Measurements from ENCODE around the gene ARHGEF7. TPM values are rescaled to one million over a fixed set of nuclear protein-coding genes. Genes with fewer than 3 reads are reported as not detected.

ARHGEF7 gene
- total RNA-seq, 4 donors from 2014 or later, result 79.2 to 173 (median 114) TPM

DNA sequence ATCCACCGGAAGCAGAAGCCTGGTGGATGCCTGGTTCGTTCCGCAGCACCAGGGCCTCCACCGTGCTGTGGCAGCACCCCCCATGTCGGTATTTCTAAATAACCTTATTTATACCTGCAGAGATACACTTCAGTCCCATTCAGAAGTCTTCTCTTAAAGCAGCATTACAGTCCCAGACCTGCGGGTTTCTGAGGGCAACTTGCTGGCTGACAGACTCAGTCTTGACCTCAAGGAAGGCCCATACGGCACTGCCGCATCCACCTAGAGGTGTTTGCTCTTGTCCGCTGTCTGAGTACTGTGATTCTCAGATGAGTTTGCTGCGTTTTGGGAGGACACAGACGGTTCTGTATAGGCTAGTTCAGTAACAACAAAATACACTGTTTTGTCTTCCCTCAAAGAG lies 188.4 kb downstream of the ARHGEF7 start:
- TF ChIP-seq, protein P1, sequence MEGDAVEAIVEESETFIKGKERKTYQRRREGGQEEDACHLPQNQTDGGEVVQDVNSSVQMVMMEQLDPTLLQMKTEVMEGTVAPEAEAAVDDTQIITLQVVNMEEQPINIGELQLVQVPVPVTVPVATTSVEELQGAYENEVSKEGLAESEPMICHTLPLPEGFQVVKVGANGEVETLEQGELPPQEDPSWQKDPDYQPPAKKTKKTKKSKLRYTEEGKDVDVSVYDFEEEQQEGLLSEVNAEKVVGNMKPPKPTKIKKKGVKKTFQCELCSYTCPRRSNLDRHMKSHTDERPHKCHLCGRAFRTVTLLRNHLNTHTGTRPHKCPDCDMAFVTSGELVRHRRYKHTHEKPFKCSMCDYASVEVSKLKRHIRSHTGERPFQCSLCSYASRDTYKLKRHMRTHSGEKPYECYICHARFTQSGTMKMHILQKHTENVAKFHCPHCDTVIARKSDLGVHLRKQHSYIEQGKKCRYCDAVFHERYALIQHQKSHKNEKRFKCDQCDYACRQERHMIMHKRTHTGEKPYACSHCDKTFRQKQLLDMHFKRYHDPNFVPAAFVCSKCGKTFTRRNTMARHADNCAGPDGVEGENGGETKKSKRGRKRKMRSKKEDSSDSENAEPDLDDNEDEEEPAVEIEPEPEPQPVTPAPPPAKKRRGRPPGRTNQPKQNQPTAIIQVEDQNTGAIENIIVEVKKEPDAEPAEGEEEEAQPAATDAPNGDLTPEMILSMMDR (IDR thresholded peaks at IDR 0.05; ENCODE audit: low read depth), result no peak

DNA sequence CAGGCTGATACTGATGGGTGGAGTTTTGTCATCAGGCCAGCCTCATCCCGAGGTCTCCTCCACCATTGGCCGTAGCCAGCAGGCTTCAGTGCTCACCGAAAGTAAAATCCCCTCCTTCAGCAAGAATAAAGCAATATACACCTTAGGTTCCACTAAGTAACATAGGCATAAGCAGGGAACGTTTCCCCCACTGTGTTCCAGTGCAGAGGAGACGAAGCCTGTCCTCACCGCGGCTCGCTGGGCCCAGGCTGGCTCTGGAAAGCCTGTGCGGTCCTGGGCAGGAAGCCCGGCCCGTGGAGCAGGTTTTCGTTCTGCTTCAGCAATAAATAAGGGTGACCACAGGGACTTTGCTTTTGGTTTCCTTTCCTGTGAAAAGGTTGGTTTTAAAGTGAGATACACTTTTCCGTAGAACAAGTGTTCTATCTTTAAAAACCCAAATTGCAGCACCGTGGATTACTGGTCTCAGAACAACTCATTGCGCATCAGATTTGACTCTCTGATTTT lies 189.0 kb downstream of the ARHGEF7 start:
- TF ChIP-seq, protein P1 (IDR thresholded peaks at IDR 0.05; ENCODE audit: low read depth), result no peak

DNA sequence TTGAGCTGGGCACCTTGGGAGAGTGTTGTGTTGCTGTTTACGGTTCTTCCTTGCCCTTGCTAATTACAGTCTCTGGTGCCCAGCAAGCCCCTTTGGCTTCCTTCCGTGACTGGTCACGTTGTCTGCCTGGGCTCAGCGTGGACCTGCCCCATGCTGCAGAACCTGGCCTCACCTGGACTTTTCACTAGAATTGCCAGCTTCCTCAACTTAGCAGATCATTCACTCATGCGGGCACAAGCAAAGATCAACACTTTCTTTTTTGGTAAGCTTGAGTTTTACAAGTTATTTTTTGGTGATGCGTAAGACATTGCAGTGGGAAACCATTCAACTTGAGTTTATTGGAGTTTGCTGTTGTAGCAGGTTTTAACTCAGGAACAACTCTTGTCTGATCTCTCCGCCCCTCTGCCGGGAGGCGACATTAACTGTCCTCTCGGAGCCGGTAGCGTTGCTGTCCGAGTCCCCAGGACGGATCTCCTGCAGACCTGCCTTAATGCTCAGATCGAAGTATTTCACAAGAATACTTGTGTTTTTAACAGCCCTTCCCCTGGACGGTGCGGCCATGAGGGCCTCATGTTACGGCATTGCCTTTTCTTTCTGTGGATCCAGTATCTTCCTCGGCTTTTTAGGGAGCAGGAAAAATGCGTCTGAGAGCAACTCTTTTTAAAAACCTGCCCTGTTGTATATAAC lies 189.6 kb downstream of the ARHGEF7 start:
- TF ChIP-seq, protein P1 (IDR thresholded peaks at IDR 0.05; ENCODE audit: low read depth), result no peak

DNA sequence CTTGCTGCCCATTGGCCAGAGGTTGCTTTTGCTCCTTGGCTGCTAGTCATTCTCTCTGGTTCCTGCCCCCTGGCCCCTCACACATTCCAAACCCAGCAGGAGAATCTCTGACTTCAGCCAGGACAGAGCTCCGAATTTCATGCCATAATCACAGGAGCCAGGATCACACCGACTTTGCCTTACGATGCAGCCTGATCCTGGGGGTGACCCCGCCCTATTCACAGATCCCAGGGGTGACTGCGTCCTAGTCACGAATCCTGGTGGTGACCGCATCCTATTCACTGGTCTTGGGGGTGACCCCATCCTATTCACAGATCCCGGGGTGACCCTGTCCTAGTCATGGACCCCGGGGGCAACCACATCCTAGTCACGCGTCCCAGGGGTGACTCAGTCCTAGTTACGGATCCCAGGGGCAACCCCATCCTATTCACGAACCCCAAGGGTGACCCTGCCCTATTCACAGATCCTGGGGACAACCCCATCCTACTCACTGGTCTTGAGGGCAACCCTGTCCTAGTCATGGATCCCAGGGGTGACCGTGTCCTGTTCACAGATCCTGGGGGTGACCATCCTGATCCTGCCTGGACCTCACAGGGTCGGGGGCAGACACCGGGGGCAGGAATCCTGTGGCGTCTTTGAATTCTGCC lies 198.0 kb downstream of the ARHGEF7 start:
- TF ChIP-seq, protein P1 (IDR thresholded peaks at IDR 0.05; ENCODE audit: low read depth), result no peak

DNA sequence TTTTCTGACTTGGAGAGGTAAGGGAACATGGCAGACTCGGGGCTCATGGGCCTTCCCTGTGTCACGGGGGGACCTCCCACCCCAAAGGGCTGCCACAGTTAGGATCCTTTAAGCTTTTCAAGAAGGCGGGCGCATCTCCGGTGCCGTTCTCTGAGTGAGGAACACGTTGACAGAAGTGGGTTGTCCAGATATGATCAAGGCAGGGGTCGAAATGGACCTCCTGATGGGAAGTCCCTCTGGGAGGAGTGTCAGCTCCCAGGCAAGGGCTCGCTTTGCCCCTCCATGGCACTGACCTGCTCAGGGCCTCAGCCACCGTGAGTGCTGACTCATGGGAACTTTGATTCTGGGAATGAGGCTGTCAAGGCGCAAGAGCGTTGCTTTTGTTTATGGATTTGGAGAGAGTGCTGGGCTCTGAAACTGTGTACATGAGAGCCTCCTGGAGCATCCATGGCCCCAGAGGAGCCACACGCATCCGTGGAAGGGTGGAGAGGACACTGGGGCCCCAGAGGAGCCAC lies 198.9 kb downstream of the ARHGEF7 start:
- TF ChIP-seq, protein P1 (IDR thresholded peaks at IDR 0.05; ENCODE audit: low read depth), result no peak

DNA sequence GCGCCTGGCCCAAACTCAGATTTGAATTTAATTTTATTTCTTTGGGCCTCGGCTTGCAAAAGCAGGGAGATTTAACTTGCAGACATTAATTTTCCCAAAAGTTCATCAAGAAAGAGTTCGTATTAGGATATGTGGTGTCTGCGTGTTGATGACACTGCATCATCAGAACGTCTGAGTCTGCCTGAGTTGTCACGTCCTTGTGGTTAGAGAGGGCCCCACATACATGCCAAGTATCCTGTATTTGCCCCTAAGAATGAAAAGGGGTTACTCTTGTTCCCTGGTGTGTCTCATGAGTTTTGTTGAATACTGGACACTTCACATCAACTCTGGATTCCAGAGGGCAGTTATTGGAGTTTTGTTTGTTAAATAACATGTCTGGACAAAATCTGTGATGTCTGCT lies 199.7 kb downstream of the ARHGEF7 start:
- TF ChIP-seq, protein P1 (IDR thresholded peaks at IDR 0.05; ENCODE audit: low read depth), result no peak

DNA sequence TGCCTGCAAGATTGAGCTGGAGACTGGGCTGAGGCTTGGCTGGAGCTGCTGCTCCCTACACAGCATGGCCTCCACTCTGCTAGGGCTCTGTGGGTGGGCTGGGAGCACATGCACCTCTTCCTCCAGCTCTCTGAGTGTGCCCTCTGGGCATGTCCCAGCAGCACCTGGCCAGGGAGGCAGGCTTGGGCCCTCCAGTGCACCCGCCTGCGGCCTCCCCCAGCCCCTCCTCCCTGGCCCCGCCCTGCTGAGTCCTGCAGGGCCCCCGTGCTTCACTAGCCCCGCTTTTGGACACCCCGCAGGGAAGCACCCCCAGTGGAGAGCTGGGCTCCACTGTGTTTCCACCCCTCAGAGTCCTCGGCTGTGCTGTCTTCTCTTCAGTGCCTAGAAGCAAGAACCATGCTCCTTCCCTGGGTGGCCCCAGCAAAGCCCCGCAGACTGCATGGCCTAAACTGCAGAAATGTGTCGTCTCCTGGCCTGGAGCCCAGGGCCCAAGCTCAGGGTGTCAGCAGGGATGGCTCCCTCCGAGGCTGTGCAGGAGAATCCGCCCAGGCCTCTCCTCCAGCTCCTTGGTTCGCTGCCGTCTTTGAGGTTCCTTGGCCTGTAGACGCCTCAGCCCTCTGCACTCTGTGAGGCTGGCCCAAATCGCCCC lies 200.4 kb downstream of the ARHGEF7 start:
- TF ChIP-seq, protein P1 (IDR thresholded peaks at IDR 0.05; ENCODE audit: low read depth), result no peak

All from subcutaneous adipose tissue (tissue), 4 donors.